ENCODE data around the gene ID3. TPM values are rescaled to one million over a fixed set of nuclear protein-coding genes. Genes with fewer than 3 reads are reported as not detected.

The ID3 gene
- total and polyA plus RNA-seq, 9 of the 15 experiments (the other 6 are each of a cell fraction or from before 2014, with no cell fraction given): 6.8 to 59.8 (median 23.5) TPM

GRCh38 chr1:23554481-23555269 is 4.6 kb downstream of the ID3 start (continued):
- TF ChIP-seq E2F4 (CRISPR knock-in tag; IDR thresholded peaks at IDR 0.05; ENCODE audit: low read depth) (no peak), ZBTB33 (CRISPR knock-in tag; IDR thresholded peaks at IDR 0.05) (no peak), CREBBP (IDR thresholded peaks at IDR 0.05; ENCODE audit: low read depth, low read length) (no peak), L3MBTL2 (IDR thresholded peaks at IDR 0.05) (peak; percentile 83), CBX5 (IDR thresholded peaks at IDR 0.05; ENCODE audit: borderline replicate concordance, low read depth) (no peak), ATF7 (IDR thresholded peaks at IDR 0.05) (no peak), NCOA4 (IDR thresholded peaks at IDR 0.05; ENCODE audit: partially characterized antibody) (no peak), ZBTB17 (CRISPR knock-in tag; IDR thresholded peaks at IDR 0.05) (no peak), ATF2 (CRISPR knock-in tag; IDR thresholded peaks at IDR 0.05) (no peak), DACH1 (IDR thresholded peaks at IDR 0.05; ENCODE audit: partially characterized antibody) (no peak), JUN (IDR thresholded peaks at IDR 0.05; ENCODE audit: borderline replicate concordance, low read depth, low read length) (no peak; the same call in 1 of the 2 replicates), JUN (CRISPR knock-in tag; IDR thresholded peaks at IDR 0.05; ENCODE audit: borderline replicate concordance) (no peak), CBX8 (IDR thresholded peaks at IDR 0.05; ENCODE audit: borderline replicate concordance, extremely low read depth, low read depth, low read length, poor library complexity, severe bottlenecking) (no peak), TGIF2 (CRISPR knock-in tag; IDR thresholded peaks at IDR 0.05) (no peak)
- TF ChIP-seq, protein P1, sequence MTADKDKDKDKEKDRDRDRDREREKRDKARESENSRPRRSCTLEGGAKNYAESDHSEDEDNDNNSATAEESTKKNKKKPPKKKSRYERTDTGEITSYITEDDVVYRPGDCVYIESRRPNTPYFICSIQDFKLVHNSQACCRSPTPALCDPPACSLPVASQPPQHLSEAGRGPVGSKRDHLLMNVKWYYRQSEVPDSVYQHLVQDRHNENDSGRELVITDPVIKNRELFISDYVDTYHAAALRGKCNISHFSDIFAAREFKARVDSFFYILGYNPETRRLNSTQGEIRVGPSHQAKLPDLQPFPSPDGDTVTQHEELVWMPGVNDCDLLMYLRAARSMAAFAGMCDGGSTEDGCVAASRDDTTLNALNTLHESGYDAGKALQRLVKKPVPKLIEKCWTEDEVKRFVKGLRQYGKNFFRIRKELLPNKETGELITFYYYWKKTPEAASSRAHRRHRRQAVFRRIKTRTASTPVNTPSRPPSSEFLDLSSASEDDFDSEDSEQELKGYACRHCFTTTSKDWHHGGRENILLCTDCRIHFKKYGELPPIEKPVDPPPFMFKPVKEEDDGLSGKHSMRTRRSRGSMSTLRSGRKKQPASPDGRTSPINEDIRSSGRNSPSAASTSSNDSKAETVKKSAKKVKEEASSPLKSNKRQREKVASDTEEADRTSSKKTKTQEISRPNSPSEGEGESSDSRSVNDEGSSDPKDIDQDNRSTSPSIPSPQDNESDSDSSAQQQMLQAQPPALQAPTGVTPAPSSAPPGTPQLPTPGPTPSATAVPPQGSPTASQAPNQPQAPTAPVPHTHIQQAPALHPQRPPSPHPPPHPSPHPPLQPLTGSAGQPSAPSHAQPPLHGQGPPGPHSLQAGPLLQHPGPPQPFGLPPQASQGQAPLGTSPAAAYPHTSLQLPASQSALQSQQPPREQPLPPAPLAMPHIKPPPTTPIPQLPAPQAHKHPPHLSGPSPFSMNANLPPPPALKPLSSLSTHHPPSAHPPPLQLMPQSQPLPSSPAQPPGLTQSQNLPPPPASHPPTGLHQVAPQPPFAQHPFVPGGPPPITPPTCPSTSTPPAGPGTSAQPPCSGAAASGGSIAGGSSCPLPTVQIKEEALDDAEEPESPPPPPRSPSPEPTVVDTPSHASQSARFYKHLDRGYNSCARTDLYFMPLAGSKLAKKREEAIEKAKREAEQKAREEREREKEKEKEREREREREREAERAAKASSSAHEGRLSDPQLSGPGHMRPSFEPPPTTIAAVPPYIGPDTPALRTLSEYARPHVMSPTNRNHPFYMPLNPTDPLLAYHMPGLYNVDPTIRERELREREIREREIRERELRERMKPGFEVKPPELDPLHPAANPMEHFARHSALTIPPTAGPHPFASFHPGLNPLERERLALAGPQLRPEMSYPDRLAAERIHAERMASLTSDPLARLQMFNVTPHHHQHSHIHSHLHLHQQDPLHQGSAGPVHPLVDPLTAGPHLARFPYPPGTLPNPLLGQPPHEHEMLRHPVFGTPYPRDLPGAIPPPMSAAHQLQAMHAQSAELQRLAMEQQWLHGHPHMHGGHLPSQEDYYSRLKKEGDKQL (CRISPR knock-in tag; IDR thresholded peaks at IDR 0.05; ENCODE audit: borderline replicate concordance): no peak
- TF ChIP-seq, protein P2, sequence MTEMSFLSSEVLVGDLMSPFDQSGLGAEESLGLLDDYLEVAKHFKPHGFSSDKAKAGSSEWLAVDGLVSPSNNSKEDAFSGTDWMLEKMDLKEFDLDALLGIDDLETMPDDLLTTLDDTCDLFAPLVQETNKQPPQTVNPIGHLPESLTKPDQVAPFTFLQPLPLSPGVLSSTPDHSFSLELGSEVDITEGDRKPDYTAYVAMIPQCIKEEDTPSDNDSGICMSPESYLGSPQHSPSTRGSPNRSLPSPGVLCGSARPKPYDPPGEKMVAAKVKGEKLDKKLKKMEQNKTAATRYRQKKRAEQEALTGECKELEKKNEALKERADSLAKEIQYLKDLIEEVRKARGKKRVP (CRISPR knock-in tag; IDR thresholded peaks at IDR 0.05): no peak
